PC-3 (cell line): ENCODE measurements around the gene RANBP10.

Experiments used
- CTCF ChIP-seq: fragments of 300-600 bp; sonication (generic); conservative IDR thresholded peaks from 2 replicates; pipeline ENCODE4 v1.5.1; 2017; ENCODE audit warnings: antibody characterized with exemption, low read depth, mild to moderate bottlenecking, low read length
- EZH2 ChIP-seq: fragments of 300-600 bp; sonication (generic); IDR thresholded peaks from one replicate; pipeline ENCODE4 v1.6.1; 2017; ENCODE audit warnings: antibody characterized with exemption, mild to moderate bottlenecking, low read length; ENCODE audit not compliant: unreplicated experiment

GRCh38 chr16:67708368-67708771, 98.0 kb downstream of the RANBP10 start:
- TF ChIP-seq CTCF (no peak), EZH2 (no peak)
